Ovary (tissue), 9 donors: Measurements from ENCODE around the gene RNF125. TPM values are rescaled to one million over a fixed set of nuclear protein-coding genes. Genes with fewer than 3 reads are reported as not detected.

Source experiments
- DNase-seq, 5 donors: peaks; one replicate each; pipeline ENCODE4 v3.0.0-alpha.2; 2019 to 2020
- H3K27ac ChIP-seq, 2 donors: fragments of 200-600 bp; one replicate each; pipeline versions ENCODE4 v1.5.1 to v1.8.0; 2019 to 2022
- H3K27me3 ChIP-seq: fragments of 200-600 bp; one replicate; pipeline ENCODE4 v1.8.0; 2022
- H3K36me3 ChIP-seq: fragments of 200-600 bp; sonication (generic); one replicate; pipeline ENCODE4 v1.5.1; 2019
- H3K4me1 ChIP-seq: one replicate; pipeline ENCODE4 v1.8.1; 2013; ENCODE audit warnings: mild to moderate bottlenecking, moderate library complexity; ENCODE audit not compliant: insufficient read depth
- H3K4me3 ChIP-seq: fragments of 200-600 bp; sonication (generic); one replicate; pipeline ENCODE4 v1.5.1; 2017
- H3K9me3 ChIP-seq, 2 donors: fragments of 200-600 bp in 1 of 2; sonication (generic) in 1 of 2; one replicate each; pipeline versions ENCODE4 v1.5.1 to v1.8.1; 2013 to 2019; ENCODE audit warnings: mild to moderate bottlenecking in 1 of 2, moderate library complexity in 1 of 2
- EP300 ChIP-seq: sonication (generic); formaldehyde crosslinking; IDR thresholded peaks from one replicate; pipeline ENCODE4 v1.6.1; 2017; ENCODE audit warnings: antibody characterized with exemption
- POLR2A ChIP-seq: fragments of 450-650 bp; IDR thresholded peaks from one replicate; pipeline ENCODE4 v1.6.1; 2017; ENCODE audit warnings: antibody characterized with exemption, mild to moderate bottlenecking, moderate library complexity
- WGBS, 3 donors: extraction: QIAGEN DNeasy Blood & Tissue Kit in 1 of 3; methylation state at CpG; one replicate each; pipeline versions ENCODE4 v1.1.5 to v1.1.7; 2013 to 2017; 5-methylcytosine and 5-hydroxymethylcytosine counted together
- intact Hi-C, 4 donors: fragments of 100-400 bp; cut with DNase I; formaldehyde crosslinking; loops; one replicate each; pipeline versions ENCODE4 v1.11.0 to v1.15.1; 2022 to 2023
- polyA plus RNA-seq, 2 donors: library from polyadenylated mRNA; stranded (reverse); fragments of 200-250 nt in 1 of 2; fragments of 350-450 nt in 1 of 2; fragmentation: Illumina TruSeq in 1 of 2; extraction: RNeasy Lipid Tissue Mini Kit (QIAGEN cat#74804) in 1 of 2; gene quantifications; one replicate each; pipeline ENCODE4 v1.2.3, GENCODE V29; 2013 to 2014
- total RNA-seq, 7 donors: library from RNA; depleted of rRNA in 2 of 7; stranded (reverse); fragments of >200 nt in 2 of 7; fragmentation: NEBNext Ultra II Directional in 3 of 7; extraction: Animal tissue kit (Norgen Biotek cat#: 25700) in 3 of 7; gene quantifications; one replicate each; pipeline versions ENCODE4 v1.1.0 to v1.2.4, GENCODE V29; 2016 to 2023
- TF ChIP-seq, protein P1 (sequence below), 3 donors: fragments of 450-650 bp in 2 of 3; fragments of 200-600 bp in 1 of 3; IDR thresholded peaks; one replicate each; pipeline versions ENCODE4 v1.5.1 to v1.8.0; 2016 to 2022; ENCODE audit warnings: antibody characterized with exemption in 3 of 3, mild to moderate bottlenecking in 1 of 3
- donor health status: DM: no; HTN: no; CAD: no; lungs with moderate emphysema.
- donor health status: DM: no; HTN: no; CAD: no.
- donor health status: Bipolar disorder and iron deficiency.
- donor health status: DM: yes; HTN: yes; CAD: no.
- donor health status: DM: no; HTN: no; CAD: no.
- donor health status: DM: yes; HTN: yes; CAD: no.

The RNF125 gene
- total and polyA plus RNA-seq, 9 donors: 0.86 to 9.3 (median 1.9) TPM

- 89 to 93% (median 92%) methylated on average over 3 of the region's 3 CpGs for WGBS, 3 donors
- no peak for DNase-seq
- H3K27ac ChIP-seq: no peak overlapping the region
Measured at GRCh38 chr18:32049393-32050171, 31.0 kb downstream of the RNF125 start.

GRCh38 chr18:32056613-32057358 is 38.2 kb downstream of the RNF125 start:
- intact Hi-C loops: no loop called here
- no peaks in the 10 kb centered on the region for H3K36me3 ChIP-seq
- H3K27ac ChIP-seq: no peak overlapping the region
- no peak for DNase-seq
- H3K4me3 ChIP-seq: no peak overlapping the region
- no peaks in the 10 kb centered on the region for H3K27me3 ChIP-seq
- TF ChIP-seq, protein P1, sequence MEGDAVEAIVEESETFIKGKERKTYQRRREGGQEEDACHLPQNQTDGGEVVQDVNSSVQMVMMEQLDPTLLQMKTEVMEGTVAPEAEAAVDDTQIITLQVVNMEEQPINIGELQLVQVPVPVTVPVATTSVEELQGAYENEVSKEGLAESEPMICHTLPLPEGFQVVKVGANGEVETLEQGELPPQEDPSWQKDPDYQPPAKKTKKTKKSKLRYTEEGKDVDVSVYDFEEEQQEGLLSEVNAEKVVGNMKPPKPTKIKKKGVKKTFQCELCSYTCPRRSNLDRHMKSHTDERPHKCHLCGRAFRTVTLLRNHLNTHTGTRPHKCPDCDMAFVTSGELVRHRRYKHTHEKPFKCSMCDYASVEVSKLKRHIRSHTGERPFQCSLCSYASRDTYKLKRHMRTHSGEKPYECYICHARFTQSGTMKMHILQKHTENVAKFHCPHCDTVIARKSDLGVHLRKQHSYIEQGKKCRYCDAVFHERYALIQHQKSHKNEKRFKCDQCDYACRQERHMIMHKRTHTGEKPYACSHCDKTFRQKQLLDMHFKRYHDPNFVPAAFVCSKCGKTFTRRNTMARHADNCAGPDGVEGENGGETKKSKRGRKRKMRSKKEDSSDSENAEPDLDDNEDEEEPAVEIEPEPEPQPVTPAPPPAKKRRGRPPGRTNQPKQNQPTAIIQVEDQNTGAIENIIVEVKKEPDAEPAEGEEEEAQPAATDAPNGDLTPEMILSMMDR (IDR thresholded peaks at IDR 0.05): no peak
- no peak for TF ChIP-seq EP300
- H3K9me3 ChIP-seq: no peaks in the 10 kb centered on the region
- 70 to 78% (median 72%) methylated on average over 3 of the region's 3 CpGs for WGBS, 3 donors
- no peaks in the 10 kb centered on the region for H3K4me1 ChIP-seq

More at GRCh38 chr18:32049393-32050171, 31.0 kb downstream of the RNF125 start:
- TF ChIP-seq POLR2A (no peak), EP300 (no peak)
- TF ChIP-seq, protein P1 (IDR thresholded peaks at IDR 0.05): no peak
- no peaks in the 10 kb centered on the region for H3K36me3 ChIP-seq
- intact Hi-C loops: no loop called here
- H3K27me3 ChIP-seq: no peaks in the 10 kb centered on the region
- no peak overlapping the region for H3K4me3 ChIP-seq
- no peaks in the 10 kb centered on the region for H3K4me1 ChIP-seq
- no peaks in the 10 kb centered on the region for H3K9me3 ChIP-seq

DNA sequence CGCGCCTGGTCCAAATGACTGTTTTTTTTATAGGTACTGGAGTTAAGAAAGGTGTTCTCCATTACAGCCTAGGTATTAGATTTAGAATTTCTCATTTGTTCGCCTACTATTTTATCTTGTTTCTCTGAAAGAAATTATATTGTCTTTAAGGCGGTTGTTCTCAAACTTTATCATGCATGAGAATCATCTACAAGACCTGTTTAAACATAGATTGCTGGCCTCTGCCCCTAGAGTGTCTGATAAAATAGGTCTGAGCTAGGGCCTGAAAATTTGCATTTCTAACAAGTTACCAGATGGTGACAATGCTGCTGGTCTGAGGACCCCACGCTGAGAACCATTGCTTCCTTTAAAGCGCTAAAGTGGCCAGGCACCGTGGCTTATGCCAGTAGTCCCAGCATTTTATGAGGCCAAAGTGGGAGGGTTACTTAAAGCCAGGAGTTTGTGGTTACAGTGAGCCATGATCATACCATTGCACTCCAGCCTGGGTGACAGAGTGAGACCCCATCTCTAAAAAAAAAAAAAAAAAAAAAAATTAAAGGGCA is 39.1 kb downstream of the RNF125 start:
- DNase-seq: no peak
- 77 to 81% (median 80%) methylated on average over 7 of the region's 7 CpGs for WGBS, 3 donors
- Histone ChIP-seq H3K9me3 (no peaks in the 10 kb centered on the region), H3K4me3 (no peak overlapping the region), H3K27ac (no peak overlapping the region), H3K36me3 (no peaks in the 10 kb centered on the region), H3K27me3 (no peaks in the 10 kb centered on the region), H3K4me1 (no peaks in the 10 kb centered on the region)
- intact Hi-C loops: no loop called here
- TF ChIP-seq, protein P1 (IDR thresholded peaks at IDR 0.05): no peak
- no peak for TF ChIP-seq POLR2A
- TF ChIP-seq EP300: no peak

DNA sequence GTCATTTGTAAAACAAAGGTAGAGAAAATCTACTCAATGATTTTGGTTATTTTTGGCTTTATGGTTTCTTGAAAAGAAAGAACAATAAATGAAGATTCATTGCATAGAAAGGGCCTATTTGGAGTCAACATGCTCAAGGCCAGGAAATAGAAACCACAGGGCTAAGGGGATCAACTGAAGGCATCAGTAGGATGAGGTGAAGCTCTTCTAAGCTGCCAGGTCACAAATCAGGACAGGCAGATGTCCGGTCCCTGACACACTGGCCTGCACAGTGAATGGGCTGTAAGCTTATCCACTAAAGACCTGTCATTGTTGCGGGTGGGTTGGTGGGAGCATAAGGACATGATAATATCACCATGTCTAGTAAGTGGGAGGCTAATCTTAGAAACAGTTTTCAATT is 41.4 kb downstream of the RNF125 start:
- WGBS, 3 donors: 89 to 95% (median 91%) methylated on average over 2 of the region's 2 CpGs
- Histone ChIP-seq H3K9me3 (no peaks in the 10 kb centered on the region), H3K36me3 (no peaks in the 10 kb centered on the region), H3K27me3 (no peaks in the 10 kb centered on the region), H3K4me3 (no peak overlapping the region), H3K27ac (no peak overlapping the region), H3K4me1 (no peaks in the 10 kb centered on the region)
- TF ChIP-seq EP300 (no peak), POLR2A (no peak)
- TF ChIP-seq, protein P1 (IDR thresholded peaks at IDR 0.05): no peak
- DNase-seq: no peak
- intact Hi-C loops: no loop called here
